H1 (cell line): Measurements from ENCODE around the gene C12orf56. TPM values are rescaled to one million over a fixed set of nuclear protein-coding genes. Genes with fewer than 3 reads are reported as not detected.

ENCODE experiments used
- CTCF ChIA-PET: fragments of 300-600 bp; sonication (Branson Sonifier 250); formaldehyde crosslinking; loops from one replicate; lab custom pipeline; 2021; ENCODE audit not compliant: partially characterized antibody; lab: Charles Lee
- POLR2A ChIA-PET: fragments of 300-600 bp; sonication (Branson Sonifier 250); formaldehyde crosslinking; loops from one replicate; lab custom pipeline; 2021; ENCODE audit warnings: inconsistent platforms; ENCODE audit not compliant: partially characterized antibody; lab: Charles Lee
- DNase-seq, 2 experiments: peaks; one replicate each; pipeline versions ENCODE4 v3.0.0 to v3.0.0-alpha.2; 2010 to 2022; ENCODE audit warnings: low spot score in 2 of 2, low read depth in 1 of 2, mixed read lengths in 1 of 2
- FAIRE-seq: peaks from 2 replicates; lab custom pipeline; 2011; peaks lifted over from hg19 to GRCh38; lab: Jason Lieb, UNC
- H2AFZ ChIP-seq: 2 replicates; pipeline ENCODE4 v1.8.1; 2012; ENCODE audit warnings: low read length, inconsistent platforms
- H2AK5ac ChIP-seq: 2 replicates; pipeline ENCODE4 v1.6.1; 2013; ENCODE audit warnings: low read depth, low read length
- H2BK120ac ChIP-seq: replicated peaks from 2 replicates; pipeline ENCODE3; 2013; ENCODE audit warnings: low read depth, low read length, inconsistent platforms
- H2BK12ac ChIP-seq: 2 replicates; pipeline ENCODE4 v1.6.1; 2013; ENCODE audit warnings: low read depth, low read length
- H2BK15ac ChIP-seq: 2 replicates; pipeline ENCODE4 v1.6.1; 2013; ENCODE audit warnings: low read length
- H2BK20ac ChIP-seq: 2 replicates; pipeline ENCODE4 v1.6.1; 2013; ENCODE audit warnings: low read length
- H2BK5ac ChIP-seq: 2 replicates; pipeline ENCODE4 v1.6.1; 2013; ENCODE audit warnings: low read depth, low read length
- H3K14ac ChIP-seq: 2 replicates; pipeline ENCODE4 v1.6.1; 2013; ENCODE audit warnings: inconsistent platforms; ENCODE audit not compliant: insufficient read length
- H3K18ac ChIP-seq: 2 replicates; pipeline ENCODE4 v1.6.1; 2013; ENCODE audit warnings: low read length; ENCODE audit errors: extremely low read depth
- H3K23ac ChIP-seq: 2 replicates; pipeline ENCODE4 v1.6.1; 2013; ENCODE audit warnings: inconsistent platforms; ENCODE audit not compliant: insufficient read length
- H3K23me2 ChIP-seq: 2 replicates; pipeline ENCODE4 v1.6.1; 2013; ENCODE audit warnings: low read depth, low read length
- H3K27ac ChIP-seq: 2 replicates; pipeline ENCODE4 v1.6.1; 2011; ENCODE audit warnings: low read depth, low read length, inconsistent platforms
- H3K27me3 ChIP-seq, 4 experiments: replicated peaks in 1 of 4; 1 replicate in 1 of 4; 2 replicates in 3 of 4; pipeline versions ENCODE4 v1.6.1 to v1.8.1; 2011 to 2013; ENCODE audit warnings: low read length in 3 of 4, mild to moderate bottlenecking in 3 of 4, inconsistent platforms in 2 of 4, mixed read lengths in 2 of 4, moderate library complexity in 1 of 4; ENCODE audit not compliant: control insufficient read depth in 3 of 4, insufficient read depth in 3 of 4; ENCODE audit errors: extremely low read depth in 1 of 4
- H3K36me3 ChIP-seq, 4 experiments: 2 replicates each; pipeline versions ENCODE4 v1.6.1 to v1.8.1; 2011 to 2013; ENCODE audit warnings: mild to moderate bottlenecking in 4 of 4, low read length in 3 of 4, moderate library complexity in 2 of 4, control low read depth in 1 of 4, inconsistent platforms in 1 of 4; ENCODE audit not compliant: insufficient read depth in 4 of 4, control insufficient read depth in 2 of 4
- H3K4ac ChIP-seq: replicated peaks from 2 replicates; pipeline ENCODE3; 2013; ENCODE audit warnings: low read length, low read depth, mixed read lengths, inconsistent platforms; ENCODE audit not compliant: insufficient read length
- H3K4me1 ChIP-seq, 4 experiments: replicated peaks in 1 of 4; 1 replicate in 1 of 4; 2 replicates in 3 of 4; pipeline versions ENCODE4 v1.6.1 to v1.8.1; 2011 to 2013; ENCODE audit warnings: low read length in 3 of 4, inconsistent platforms in 2 of 4, mixed read lengths in 1 of 4; ENCODE audit not compliant: insufficient read depth in 4 of 4, control insufficient read depth in 3 of 4
- H3K4me2 ChIP-seq, 2 experiments: 2 replicates each; pipeline versions ENCODE4 v1.6.1 to v1.8.1; 2011 to 2013; ENCODE audit warnings: low read depth in 2 of 2, low read length in 2 of 2, control low read depth in 1 of 2, inconsistent platforms in 1 of 2, mild to moderate bottlenecking in 1 of 2; ENCODE audit not compliant: insufficient read depth in 1 of 2
- H3K4me3 ChIP-seq, 4 experiments: fragments of 200-600, 300-600 bp in 1 of 4; sonication (generic), shearing (Covaris generic), sonication (Bioruptor Twin) in 1 of 4; 2 replicates each; pipeline versions ENCODE4 v1.5.1 to v1.8.1; 2011 to 2016; ENCODE audit warnings: low read length in 4 of 4, low read depth in 3 of 4, control low read depth in 2 of 4, inconsistent platforms in 2 of 4, mild to moderate bottlenecking in 2 of 4, mixed read lengths in 1 of 4, moderate library complexity in 1 of 4; ENCODE audit not compliant: insufficient read depth in 2 of 4; ENCODE audit errors: extremely low read depth in 1 of 4
- H3K56ac ChIP-seq: replicated peaks from 2 replicates; pipeline ENCODE3; 2013; ENCODE audit warnings: low read depth, mild to moderate bottlenecking, mixed read lengths, low read length, inconsistent platforms; ENCODE audit not compliant: insufficient read length
- H3K79me1 ChIP-seq: 2 replicates; pipeline ENCODE4 v1.6.1; 2013; ENCODE audit warnings: low read depth, low read length, control low read depth
- H3K79me2 ChIP-seq, 2 experiments: 2 replicates each; pipeline versions ENCODE4 v1.6.1 to v1.8.1; 2012 to 2013; ENCODE audit warnings: low read length in 2 of 2, mild to moderate bottlenecking in 2 of 2, inconsistent platforms in 1 of 2; ENCODE audit not compliant: insufficient read depth in 2 of 2, control insufficient read depth in 1 of 2
- H3K9ac ChIP-seq, 4 experiments: replicated peaks in 1 of 4; 1 replicate in 1 of 4; 2 replicates in 3 of 4; pipeline versions ENCODE4 v1.6.1 to v1.8.1; 2011 to 2013; ENCODE audit warnings: low read depth in 3 of 4, low read length in 3 of 4, control low read depth in 2 of 4, mild to moderate bottlenecking in 2 of 4, moderate library complexity in 2 of 4, inconsistent platforms in 1 of 4; ENCODE audit errors: extremely low read depth in 1 of 4
- H3K9me3 ChIP-seq, 2 experiments: 2 replicates each; pipeline versions ENCODE4 v1.6.1 to v1.8.1; 2012 to 2013; ENCODE audit warnings: mild to moderate bottlenecking in 2 of 2, moderate library complexity in 2 of 2, control low read depth in 1 of 2, inconsistent platforms in 1 of 2, low read depth in 1 of 2, low read length in 1 of 2, mixed read lengths in 1 of 2; ENCODE audit not compliant: insufficient read depth in 2 of 2
- H4K20me1 ChIP-seq, 2 experiments: replicated peaks in 1 of 2; 2 replicates each; pipeline versions ENCODE3 to v1.8.1; 2011 to 2013; ENCODE audit warnings: inconsistent platforms in 2 of 2, low read length in 2 of 2, mild to moderate bottlenecking in 1 of 2; ENCODE audit not compliant: insufficient read depth in 2 of 2, control insufficient read depth in 1 of 2
- H4K5ac ChIP-seq: 2 replicates; pipeline ENCODE4 v1.6.1; 2013; ENCODE audit warnings: low read length, low read depth, mixed read lengths, inconsistent platforms; ENCODE audit not compliant: insufficient read length
- H4K8ac ChIP-seq: 2 replicates; pipeline ENCODE4 v1.8.0; 2013; ENCODE audit warnings: mild to moderate bottlenecking, moderate library complexity, low read length, inconsistent platforms; ENCODE audit not compliant: insufficient read depth; ENCODE audit errors: extremely low read depth
- H4K91ac ChIP-seq: replicated peaks from 2 replicates; pipeline ENCODE3; 2013; ENCODE audit warnings: low read length, mixed read lengths, inconsistent platforms; ENCODE audit not compliant: insufficient read length
- ATF3 ChIP-seq: IDR thresholded peaks from 2 replicates; pipeline ENCODE4 v1.6.1; 2011; ENCODE audit warnings: low read depth, mild to moderate bottlenecking, low read length; ENCODE audit not compliant: insufficient read depth
- BACH1 ChIP-seq: IDR thresholded peaks from 2 replicates; pipeline ENCODE4 v1.6.1; 2012; ENCODE audit warnings: low read length, improper control_type of control experiment
- E2F6 ChIP-seq: IDR thresholded peaks from 2 replicates; pipeline ENCODE4 v1.6.1; 2012; ENCODE audit warnings: inconsistent platforms
- EZH2 ChIP-seq: fragments of 200-600 bp; sonication (generic); IDR thresholded peaks from 2 replicates; pipeline ENCODE4 v1.7.1; 2012; ENCODE audit warnings: low read depth, mild to moderate bottlenecking, moderate library complexity, low read length, inconsistent platforms; ENCODE audit not compliant: severe bottlenecking
- HDAC6 ChIP-seq: IDR thresholded peaks from one replicate; pipeline ENCODE4 v1.7.1; 2012; ENCODE audit warnings: low read depth, mild to moderate bottlenecking, inconsistent platforms, low read length, moderate library complexity
- JUND ChIP-seq: IDR thresholded peaks from 2 replicates; pipeline ENCODE4 v1.6.1; 2011; ENCODE audit warnings: mild to moderate bottlenecking, improper control_type of control experiment, low read length
- MAFK ChIP-seq: IDR thresholded peaks from 2 replicates; pipeline ENCODE4 v1.6.1; 2012; ENCODE audit warnings: low read depth, mild to moderate bottlenecking, improper control_type of control experiment, low read length
- SIRT6 ChIP-seq: IDR thresholded peaks from one replicate; pipeline ENCODE4 v1.7.1; 2012; ENCODE audit warnings: low read length, inconsistent platforms
- TAF1 ChIP-seq: IDR thresholded peaks from 2 replicates; pipeline ENCODE4 v1.6.1; 2011; ENCODE audit warnings: mild to moderate bottlenecking, low read depth, low read length
- TEAD4 ChIP-seq: IDR thresholded peaks from 2 replicates; pipeline ENCODE4 v1.6.1; 2012; ENCODE audit warnings: low read depth, low read length, inconsistent platforms, mixed read lengths
- WGBS, 2 experiments: shearing (Covaris generic) in 1 of 2; methylation state at CpG; one replicate each; pipeline versions ENCODE4 v1.1.6 to v1.1.7; 2013 to 2015; ENCODE audit warnings: low lambda C conversion rate in 2 of 2, mixed read lengths in 2 of 2, inconsistent platforms in 1 of 2, low coverage in 1 of 2, missing lambda C conversion rate in 1 of 2; ENCODE audit not compliant: insufficient replicate concordance in 2 of 2, insufficient coverage in 1 of 2, insufficient read length in 1 of 2; ENCODE audit errors: extremely low coverage in 1 of 2, missing lambda C conversion rate in 1 of 2; 5-methylcytosine and 5-hydroxymethylcytosine counted together
- polyA plus RNA-seq, 7 experiments: library from polyadenylated mRNA; depleted of rRNA in 3 of 7; stranded (reverse) in 5 of 7; unstranded in 2 of 7; fragments of >200 nt in 5 of 7; fragments of 200-250 nt in 2 of 7; gene quantifications; 1 replicate in 5 of 7; 2 replicates in 1 of 7; 4 replicates in 1 of 7; pipeline versions ENCODE4 v1.2.1 to v1.2.3, GENCODE V29; 2011 to 2013; ENCODE audit warnings: missing spikeins in 2 of 7, mixed read lengths in 2 of 7
- total RNA-seq: library from RNA; stranded (reverse); fragmentation: NEBNext Ultra II Directional; extraction: Animal tissue kit (Norgen Biotek cat#: 25700); gene quantifications from 2 replicates; pipeline ENCODE4 v1.2.1, GENCODE V29; 2021

The C12orf56 gene
- total and polyA plus RNA-seq, 2 of the 8 experiments (the other 6 are each of a cell fraction or from before 2014, with no cell fraction given) = 1.1 to 2.9 TPM

- Histone ChIP-seq H2AFZ (no peak within 1 kb of the TSS), H3K36me3 (no peaks in the 10 kb centered on the region), H2BK5ac (peak within 1 kb of the TSS; percentile 98), H3K4ac (peak within 1 kb of the TSS; percentile 91), H3K79me1 (0 out of 2 replicates have a peak, but pooled peaks cover 5% of the 10 kb centered on the region), H3K27me3 (no peaks in the 10 kb centered on the region), H3K23ac (no peak within 1 kb of the TSS), H3K56ac (peak within 1 kb of the TSS; percentile 82), H4K91ac (peak within 1 kb of the TSS; percentile 96), H3K9me3 (no peaks in the 10 kb centered on the region), H3K79me2 (peaks cover 15 to 41% of the 10 kb centered on the region in 2 experiments), H3K23me2 (peaks cover 9% of the 10 kb centered on the region; the same call in 1 of the 2 replicates), H2AK5ac (peak within 1 kb of the TSS; percentile 96), H3K4me3 (peak within 1 kb of the TSS; percentile 73 to 96 (median 89)), H2BK20ac (no peak within 1 kb of the TSS), H2BK120ac (no peak within 1 kb of the TSS), H2BK12ac (peak within 1 kb of the TSS; percentile 95; the same call in 1 of the 2 replicates), H3K4me2 (peak within 1 kb of the TSS; percentile 78 to 94), H4K8ac (peak within 1 kb of the TSS; percentile 97), H3K27ac (peak within 1 kb of the TSS; percentile 94), H4K5ac (peak within 1 kb of the TSS; percentile 97), H3K9ac (peak within 1 kb of the TSS; percentile 91 to 96 (median 93)), H3K18ac (peak within 1 kb of the TSS; percentile 97), H3K4me1 (peaks cover 0 to 5% (median 3%) of the 10 kb centered on the region in 4 experiments; a peak in 3 of 7 replicates), H3K14ac (no peak within 1 kb of the TSS), H4K20me1 (peaks cover 5 to 11% of the 10 kb centered on the region in 2 experiments), H2BK15ac (0 out of 2 replicates have a peak within 1 kb of the TSS, but pooled peaks have one; percentile 88)
- peak; percentile 87 to 95 for DNase-seq
- ChIA-PET CTCF (interaction anchor here (0.8 kb wide), 1 partner anchor 132 kb away, joined by 3 read pairs; no protein-coding TSS in a partner anchor), POLR2A (interaction anchor here (0.8 to 2.2 kb wide), 20 partner anchors 10 to 208 kb away, joined by 3 to 10 read pairs (median 3); partner anchors contain the start of gene C12orf56)
- no peak for FAIRE-seq
- WGBS, 2 experiments = 16% methylated on average over 60 of the region's 60 CpGs; no CpG with 5 or more reads in 1 of the 2 experiments
- TF ChIP-seq EZH2 (no peak), MAFK (peak; percentile 58; the same call in 1 of the 2 replicates), SIRT6 (no peak), TEAD4 (peak; percentile 28; the same call in 1 of the 2 replicates), E2F6 (peak; percentile 12; the same call in 1 of the 2 replicates), HDAC6 (no peak), JUND (peak; percentile 63; the same call in 1 of the 2 replicates), TAF1 (peak; percentile 81), BACH1 (peak; percentile 61; the same call in 1 of the 2 replicates), ATF3 (peak; percentile 55; the same call in 1 of the 2 replicates)
Measured at GRCh38 chr12:64403707-64404469, 13.3 kb upstream of the C12orf56 start, which contains the start of gene XPOT. XPOT (plus strand) TSS chr12:64404392; CDS start chr12:64410036, 5,644 bp downstream.
